Kidney glomerular epithelial cell (primary cell): ENCODE measurements around the gene LUZP2.
A peak's percentile ranks its signal among the peaks of the same experiment; 100 is the strongest.

Experiments used
- DNase-seq: peaks from one replicate; lab custom pipeline; 2025; lab: John Stamatoyannopoulos, UW

The LUZP2 gene

GRCh38 chr11:24496736-24497725, at the start of gene LUZP2:
TSS of gene LUZP2 (plus strand) at chr11:24497053.
- peak; percentile 38 for DNase-seq

- DNase-seq, result no peak
Measured at GRCh38 chr11:24453129-24453718, 43.6 kb upstream of the LUZP2 start.

- no peak for DNase-seq
Measured at GRCh38 chr11:24457985-24458384, 38.9 kb upstream of the LUZP2 start.

GRCh38 chr11:24470431-24470830, 26.4 kb upstream of the LUZP2 start:
- no peak for DNase-seq

- DNase-seq, result no peak
Measured at GRCh38 chr11:24471084-24471483, 25.8 kb upstream of the LUZP2 start.

- DNase-seq, result no peak
Measured at GRCh38 chr11:24478718-24479117, 18.1 kb upstream of the LUZP2 start.

- DNase-seq, result no peak
Measured at GRCh38 chr11:24489477-24489876, 7.4 kb upstream of the LUZP2 start.

GRCh38 chr11:24496386-24496735, 492 bp upstream of the LUZP2 start:
- no peak for DNase-seq

GRCh38 chr11:24497831-24498230, 978 bp downstream of the LUZP2 start:
- no peak for DNase-seq

- no peak for DNase-seq
Measured at GRCh38 chr11:24502425-24502824, 5.6 kb downstream of the LUZP2 start.

- no peak for DNase-seq
Measured at GRCh38 chr11:24509114-24509513, 12.3 kb downstream of the LUZP2 start.

GRCh38 chr11:24511511-24511910, 14.7 kb downstream of the LUZP2 start:
- no peak for DNase-seq

GRCh38 chr11:24513479-24514218, 16.8 kb downstream of the LUZP2 start:
- DNase-seq, result no peak

GRCh38 chr11:24514219-24514594, 17.4 kb downstream of the LUZP2 start:
- DNase-seq, result no peak

- no peak for DNase-seq
Measured at GRCh38 chr11:24515632-24516031, 18.8 kb downstream of the LUZP2 start.

GRCh38 chr11:24516638-24517037, 19.8 kb downstream of the LUZP2 start:
- DNase-seq, result no peak

GRCh38 chr11:24521601-24522000, 24.7 kb downstream of the LUZP2 start:
- no peak for DNase-seq

GRCh38 chr11:24524156-24524555, 27.3 kb downstream of the LUZP2 start:
- DNase-seq, result no peak

- DNase-seq, result no peak
Measured at GRCh38 chr11:24531528-24531927, 34.7 kb downstream of the LUZP2 start.

- no peak for DNase-seq
Measured at GRCh38 chr11:24543771-24544170, 46.9 kb downstream of the LUZP2 start.

GRCh38 chr11:24556693-24557092, 59.8 kb downstream of the LUZP2 start:
- no peak for DNase-seq

- DNase-seq, result no peak
Measured at GRCh38 chr11:24559315-24559714, 62.5 kb downstream of the LUZP2 start.

- DNase-seq, result no peak
Measured at GRCh38 chr11:24560324-24560723, 63.5 kb downstream of the LUZP2 start.
